GM18517 (cell line): ENCODE results near the gene OVOL2.
"Not testable (repeated sequence)": the region's sequence is repeated elsewhere in the genome, so short reads cannot be mapped to it uniquely, and the experiment has no call there.

Experiments
- ATAC-seq: cut with Tn5 transposase; IDR thresholded peaks from one replicate; pipeline ENCODE4 v1.9.1; 2021; ENCODE audit warnings: mild to moderate bottlenecking, moderate library complexity; ENCODE audit not compliant: unreplicated experiment

OVOL2 gene

GRCh38 chr20:18058661-18059467 is 1.1 kb upstream of the OVOL2 start:
- ATAC-seq = no peak

- no peak for ATAC-seq
Observed at GRCh38 chr20:18057994-18058349, 256 bp upstream of the OVOL2 start.

- ATAC-seq = no peak
Observed at GRCh38 chr20:18056174-18057100, 1.3 kb downstream of the OVOL2 start.

- ATAC-seq = no peak
Observed at GRCh38 chr20:18055261-18055660, 2.5 kb downstream of the OVOL2 start.

- ATAC-seq = no peak
Observed at GRCh38 chr20:18052856-18053255, 4.9 kb downstream of the OVOL2 start.

- no peak for ATAC-seq
Observed at GRCh38 chr20:18050628-18051027, 7.1 kb downstream of the OVOL2 start.

- ATAC-seq = no peak
Observed at GRCh38 chr20:18048176-18048575, 9.5 kb downstream of the OVOL2 start.

- ATAC-seq = no peak
Observed at GRCh38 chr20:18046535-18046934, 11.2 kb downstream of the OVOL2 start.

- ATAC-seq = no peak
Observed at GRCh38 chr20:18042229-18042628, 15.5 kb downstream of the OVOL2 start.

GRCh38 chr20:18041462-18041861 is 16.3 kb downstream of the OVOL2 start:
- ATAC-seq = no peak

- no peak for ATAC-seq
Observed at GRCh38 chr20:18039063-18039462, 18.7 kb downstream of the OVOL2 start.

GRCh38 chr20:18034039-18034438 is 23.7 kb downstream of the OVOL2 start:
- ATAC-seq = no peak

- ATAC-seq = no peak
Observed at GRCh38 chr20:18032977-18033892, 24.5 kb downstream of the OVOL2 start.

GRCh38 chr20:18031888-18032509 is 25.7 kb downstream of the OVOL2 start:
- no peak for ATAC-seq

- ATAC-seq = no peak
Observed at GRCh38 chr20:18031050-18031449, 26.7 kb downstream of the OVOL2 start.

GRCh38 chr20:18030020-18030419 is 27.7 kb downstream of the OVOL2 start:
- ATAC-seq = no peak

GRCh38 chr20:18027011-18027410 is 30.7 kb downstream of the OVOL2 start:
- ATAC-seq = not testable (repeated sequence)

- ATAC-seq = no peak
Observed at GRCh38 chr20:18024606-18025127, 33.0 kb downstream of the OVOL2 start.

- no peak for ATAC-seq
Observed at GRCh38 chr20:18020931-18021330, 36.8 kb downstream of the OVOL2 start.

- peak; percentile 55 for ATAC-seq
Observed at GRCh38 chr20:18019068-18019467, 38.6 kb downstream of the OVOL2 start.
